Suppressor macrophage treated with lipopolysaccharide for 4 hours (primary cell): Measurements from ENCODE around the gene GPR132.
"Not testable (repeated sequence)": the region's sequence is repeated elsewhere in the genome, so short reads cannot be mapped to it uniquely, and the experiment has no call there.

Source experiments
- DNase-seq: peaks from one replicate; pipeline ENCODE4 v3.0.0-alpha.2; 2020

The GPR132 gene

DNA sequence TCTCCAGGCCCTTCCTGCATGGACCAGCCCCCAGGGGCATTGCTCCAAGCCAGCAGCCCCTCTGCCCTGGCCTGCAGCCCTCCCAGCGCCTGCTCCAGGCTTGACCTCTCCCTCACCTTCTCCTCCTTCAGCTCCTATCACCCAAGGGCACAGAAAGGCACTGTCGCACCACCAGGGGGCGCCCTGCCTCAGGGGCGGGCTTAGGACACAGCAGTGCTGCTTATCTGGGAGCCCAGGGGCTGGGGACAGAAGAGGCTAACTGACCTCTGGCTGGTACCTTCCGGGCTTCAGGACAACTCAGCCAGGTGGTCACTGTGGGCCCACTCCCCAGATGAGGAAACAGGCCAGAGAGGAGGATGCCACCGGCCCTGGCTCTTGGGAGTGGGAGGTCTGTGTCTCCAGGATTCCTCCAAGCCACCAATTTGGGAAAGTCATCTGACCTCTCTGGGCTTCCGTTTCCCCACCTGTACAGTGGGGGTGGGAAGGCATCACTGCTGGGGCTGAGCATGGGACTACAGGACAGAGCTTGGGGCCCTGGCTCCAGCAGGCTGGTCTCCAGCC is 25.3 kb upstream of the GPR132 start:
- DNase-seq: peak; percentile 93

DNA sequence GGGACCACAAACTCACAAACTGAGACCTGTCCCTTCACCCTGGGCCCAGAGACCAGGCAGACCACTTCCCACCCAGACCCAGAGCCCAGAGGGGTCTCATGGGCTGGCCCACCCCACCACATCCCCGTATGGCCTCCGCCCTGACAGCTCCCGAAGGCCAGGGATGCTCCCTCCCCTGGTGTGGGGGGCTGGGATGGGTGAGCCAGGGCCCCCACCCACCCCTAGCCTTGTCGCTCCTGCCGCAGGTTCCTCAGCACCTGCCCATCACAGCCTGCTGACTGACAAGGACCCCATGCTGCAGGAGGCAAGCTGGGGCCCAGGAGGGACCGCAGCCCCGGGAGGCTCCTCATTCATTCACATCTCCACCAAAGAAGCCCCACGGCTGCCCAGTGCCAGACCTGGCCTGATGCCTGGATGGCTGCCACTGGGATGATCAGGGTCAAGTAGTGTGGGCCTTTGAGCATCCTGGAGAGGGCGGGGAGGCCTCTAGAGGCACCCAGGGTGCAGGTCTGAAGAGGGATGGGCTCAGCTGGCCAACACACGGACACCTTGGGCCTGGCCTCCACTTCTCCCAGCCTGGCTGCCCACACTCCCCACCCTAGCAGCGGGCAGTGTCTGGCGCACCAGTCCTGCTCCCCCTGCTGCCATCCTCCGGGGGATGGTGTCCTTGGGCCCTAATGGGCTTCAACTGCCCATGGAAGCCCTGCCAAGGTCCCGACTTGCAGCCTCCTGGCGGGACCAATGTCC is 24.7 kb upstream of the GPR132 start:
- DNase-seq: no peak

DNA sequence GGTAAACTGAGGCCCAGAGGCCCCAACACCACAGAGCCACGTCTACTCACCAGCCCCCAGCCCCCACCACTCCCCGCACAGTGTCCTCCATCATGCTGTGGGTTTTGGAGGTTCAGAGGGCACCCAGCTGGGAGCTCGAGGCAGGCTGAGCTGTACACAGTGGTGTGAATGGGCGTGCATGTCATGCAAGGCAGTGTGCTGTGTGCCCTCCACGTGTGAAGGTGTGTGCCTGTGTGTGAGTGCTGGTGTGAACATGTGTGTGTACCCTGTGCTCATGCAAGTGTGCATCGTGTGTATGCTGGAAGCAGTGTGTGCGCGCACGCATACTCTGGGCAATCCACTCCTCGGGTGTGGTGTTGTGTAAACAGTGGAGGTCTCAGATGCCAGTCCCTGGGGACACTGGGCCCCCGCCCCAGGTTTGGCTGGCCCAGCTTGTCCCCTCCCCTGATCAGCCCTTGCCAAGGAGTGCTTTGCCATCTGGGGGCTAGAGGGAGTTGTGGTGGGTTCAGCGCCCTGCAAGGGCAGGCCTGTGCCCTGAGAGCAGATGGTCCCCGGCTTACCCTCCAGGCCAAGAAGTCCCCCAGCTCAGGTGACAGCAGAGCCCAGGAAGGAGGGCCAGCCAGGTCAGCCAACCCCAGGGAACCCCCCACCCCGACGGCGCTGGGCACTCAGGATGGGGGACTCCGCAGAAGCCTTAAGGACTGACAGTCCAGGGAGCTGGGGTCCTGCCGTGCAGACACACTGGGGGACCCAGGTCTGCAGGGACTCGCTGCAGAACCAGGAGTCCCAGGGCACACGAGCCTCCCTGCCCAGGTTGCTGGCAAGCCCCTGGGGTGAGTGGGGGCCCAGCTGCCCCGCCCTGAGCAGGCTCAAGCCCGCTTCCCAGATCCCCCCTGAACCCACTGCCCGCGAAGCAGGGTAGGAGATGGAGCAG is 23.8 kb upstream of the GPR132 start:
- DNase-seq: no peak

DNA sequence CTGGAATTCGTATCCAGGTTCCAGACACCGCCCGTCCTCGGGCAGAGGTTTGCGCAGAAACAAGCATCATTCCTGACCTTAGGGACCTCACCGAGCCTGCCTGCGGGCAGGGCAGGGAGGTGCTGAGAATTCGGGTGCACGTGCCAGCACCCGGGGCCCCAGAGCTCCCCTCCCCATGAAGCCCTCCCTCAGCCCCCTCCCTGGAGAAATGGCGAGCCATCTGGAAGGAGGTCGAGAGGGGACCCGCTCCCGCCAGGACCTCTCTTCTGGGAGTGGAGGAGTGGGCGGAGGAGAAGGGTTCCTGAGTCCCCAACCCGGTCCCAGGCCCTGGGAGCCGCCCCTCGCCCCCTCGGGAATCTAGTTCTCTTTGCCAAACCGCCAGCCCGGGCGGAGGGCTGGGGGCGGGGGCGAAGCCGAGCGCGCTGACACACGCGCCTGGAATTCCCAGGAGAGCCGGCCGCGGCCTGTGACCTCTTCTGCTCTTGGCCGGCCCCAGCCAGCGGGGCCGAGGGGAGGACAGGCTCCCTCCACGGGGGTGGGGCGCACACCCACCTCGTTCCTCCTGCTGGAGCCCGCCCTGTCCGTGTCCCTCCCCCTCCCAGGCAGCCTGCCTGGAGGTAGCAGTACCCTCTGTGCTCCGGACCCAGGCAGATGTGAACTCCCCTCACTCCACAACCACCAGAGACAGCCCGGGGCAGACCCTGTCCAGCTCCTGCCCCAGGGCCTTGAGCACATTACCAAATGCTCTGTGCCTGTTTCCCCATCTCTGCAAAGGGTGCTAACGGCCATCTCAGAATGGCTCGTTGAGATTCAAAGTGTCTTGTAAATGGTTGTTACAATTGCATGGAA is 23.0 kb upstream of the GPR132 start:
- peak; percentile 57 for DNase-seq

DNA sequence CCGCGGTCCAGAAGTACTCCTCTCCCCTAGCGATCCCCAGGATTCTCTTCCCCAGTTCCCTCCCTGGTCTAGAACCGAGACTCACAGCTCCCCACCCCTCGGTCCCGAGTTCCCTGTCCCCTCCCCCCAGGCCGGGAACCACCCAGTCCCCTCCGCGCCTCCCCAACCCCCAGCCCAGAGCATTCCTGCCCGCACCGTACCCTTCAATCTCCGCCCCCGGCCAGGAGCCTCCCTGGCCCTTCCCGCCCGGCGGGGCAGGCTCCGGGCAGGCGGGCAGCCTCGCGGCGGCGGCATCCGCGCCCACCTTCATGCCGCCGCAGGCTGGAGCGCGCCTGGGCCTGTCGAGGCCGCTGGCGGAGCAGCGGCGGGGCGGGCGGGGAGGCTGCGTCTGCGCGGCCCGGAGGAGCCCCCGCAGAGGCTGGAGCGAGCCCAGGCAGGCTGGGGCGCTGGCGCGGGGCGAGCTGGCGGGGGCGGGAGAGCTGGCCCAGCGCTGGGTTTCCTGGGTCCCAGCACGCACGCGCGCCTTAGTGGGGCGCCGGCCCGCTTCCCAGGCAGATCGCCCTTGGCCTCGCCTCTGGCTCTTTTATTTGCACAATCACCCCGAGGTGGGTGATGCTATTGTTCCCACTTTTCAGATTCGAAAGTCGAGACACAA is 22.2 kb upstream of the GPR132 start:
- DNase-seq: peak; percentile 46

DNA sequence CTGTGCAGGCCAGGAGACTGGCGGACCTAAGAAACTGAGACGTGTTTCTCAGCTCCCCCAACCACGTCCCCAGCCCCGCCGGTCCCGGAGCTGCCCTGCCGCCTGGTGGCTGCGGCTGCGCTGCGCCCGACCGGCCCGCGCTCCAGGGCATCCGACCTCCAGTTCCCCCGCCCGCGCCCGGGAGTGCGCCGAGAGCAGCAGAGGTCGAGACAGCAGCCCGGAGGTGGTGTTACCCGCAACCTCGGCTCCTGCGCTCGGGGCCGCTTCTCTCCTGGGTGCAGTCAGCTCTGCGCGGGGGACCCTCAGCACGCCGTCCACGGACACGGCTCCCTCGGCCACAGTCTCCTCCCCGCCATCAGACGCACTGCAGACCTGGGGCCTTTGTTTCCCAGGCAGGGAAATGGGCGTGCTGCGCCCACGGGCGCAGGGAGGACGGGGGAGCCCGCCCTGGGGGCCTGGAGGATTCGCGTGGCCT is 21.6 kb upstream of the GPR132 start:
- DNase-seq: peak; percentile 93

DNA sequence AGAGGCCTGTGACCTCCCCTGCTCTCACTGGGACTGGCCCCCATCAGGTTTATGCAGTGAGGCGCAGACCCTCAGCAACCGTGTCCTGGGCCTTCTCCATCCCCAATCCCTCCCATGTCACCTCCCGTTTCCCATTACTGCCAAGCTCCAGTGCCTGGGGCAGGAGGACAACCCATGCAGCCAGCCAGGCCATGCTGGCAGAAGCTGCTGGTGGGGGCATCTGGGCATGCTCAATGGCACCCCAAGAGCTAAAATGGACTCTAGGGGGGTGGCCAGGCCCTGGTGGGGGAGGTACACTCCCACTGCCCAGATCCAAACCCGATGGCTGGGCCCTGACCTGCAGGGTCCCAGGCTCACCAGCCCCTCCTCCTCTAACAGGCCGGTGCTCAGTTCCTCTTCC is 20.5 kb upstream of the GPR132 start:
- no peak for DNase-seq

DNA sequence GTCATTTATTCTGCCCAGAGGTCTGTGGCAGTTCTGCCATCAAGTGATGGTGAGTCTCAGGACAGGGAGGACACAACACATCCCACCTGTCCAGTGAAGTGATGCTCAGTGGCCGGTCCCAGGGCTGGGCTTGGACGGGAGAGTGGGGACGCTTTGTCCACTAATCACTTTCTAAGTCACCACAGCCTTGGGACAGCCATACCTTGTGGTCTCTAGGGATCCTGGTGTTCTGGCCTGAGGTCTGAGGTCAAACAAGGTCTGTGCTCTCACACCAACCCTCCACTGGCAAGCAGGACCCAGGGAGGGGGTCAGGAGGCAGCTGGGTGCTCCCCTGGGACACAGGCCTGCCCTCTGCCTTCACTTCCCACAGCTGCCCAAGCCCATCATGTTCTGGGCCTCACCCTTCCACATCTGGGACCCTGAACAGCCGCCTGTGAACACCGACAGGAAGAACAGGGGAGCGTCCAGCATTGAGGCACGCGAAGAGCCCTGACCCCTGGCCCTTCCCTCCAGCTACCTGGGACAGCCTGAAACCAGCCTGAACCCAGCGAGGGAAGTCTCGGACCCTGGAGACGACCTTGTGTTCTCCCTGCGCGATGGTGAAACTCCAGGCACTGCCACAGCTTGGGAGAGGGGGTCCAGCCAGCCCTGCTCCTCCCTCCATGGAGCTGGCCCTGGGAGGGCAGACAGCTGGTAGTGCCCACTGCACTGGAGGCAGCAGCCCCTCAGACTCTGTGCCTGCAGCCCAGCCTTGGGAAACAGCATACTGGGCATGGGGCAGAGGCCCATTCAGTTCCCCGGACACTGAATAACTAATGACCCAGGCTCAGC is 19.7 kb upstream of the GPR132 start:
- DNase-seq: no peak

DNA sequence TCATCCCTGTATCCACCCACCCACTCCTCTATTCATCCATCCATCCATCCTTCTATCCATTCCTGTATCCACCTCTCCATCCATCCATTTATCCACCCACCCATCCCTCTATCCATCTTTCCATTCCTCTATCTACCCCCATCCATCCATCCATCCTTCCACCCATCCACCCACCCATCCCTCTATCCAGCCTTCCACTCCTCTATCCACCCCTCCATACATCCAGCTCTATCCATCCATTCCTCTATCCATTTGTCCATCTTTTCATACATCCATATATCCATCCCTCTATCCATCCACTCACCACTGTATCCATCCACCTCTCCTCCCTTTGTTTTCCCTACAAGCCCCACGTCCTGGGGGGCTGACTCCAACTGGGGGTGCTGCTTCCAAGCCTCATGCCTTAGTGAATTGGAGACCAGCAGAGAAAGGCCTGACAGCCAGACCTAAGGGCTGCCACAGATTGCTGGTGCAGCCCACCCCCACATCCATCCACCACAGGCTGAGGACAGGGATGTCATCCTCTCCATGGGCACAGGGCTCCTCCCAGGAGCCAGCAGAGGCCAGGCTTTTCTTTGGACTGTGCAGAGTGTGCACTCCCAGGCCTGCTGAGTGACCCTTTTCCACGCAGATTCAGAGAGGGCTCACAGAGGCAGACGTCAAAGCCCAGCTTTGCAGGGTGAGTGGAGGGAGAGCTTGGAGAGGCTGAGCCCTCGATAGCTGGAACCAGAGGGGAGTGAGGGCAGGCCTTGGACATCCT is 18.9 kb upstream of the GPR132 start:
- no peak for DNase-seq

DNA sequence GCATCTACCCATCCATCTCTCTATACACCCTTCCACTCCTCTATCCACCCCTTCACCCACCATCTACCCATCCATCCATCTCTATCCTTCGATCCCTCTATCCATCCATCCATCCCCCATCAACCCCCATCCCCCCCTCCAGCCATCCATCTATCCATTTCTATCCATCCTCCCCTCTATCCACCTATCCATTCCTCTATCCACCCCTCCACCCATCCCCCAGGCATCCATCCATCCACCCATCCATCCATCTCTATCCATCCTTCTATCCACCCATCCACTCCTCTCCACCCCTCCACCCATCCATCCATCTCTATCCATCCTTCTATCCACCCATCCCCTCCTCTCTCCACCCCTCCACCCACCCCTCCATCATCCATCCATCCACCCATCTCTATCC is 17.5 kb upstream of the GPR132 start:
- no peak for DNase-seq

DNA sequence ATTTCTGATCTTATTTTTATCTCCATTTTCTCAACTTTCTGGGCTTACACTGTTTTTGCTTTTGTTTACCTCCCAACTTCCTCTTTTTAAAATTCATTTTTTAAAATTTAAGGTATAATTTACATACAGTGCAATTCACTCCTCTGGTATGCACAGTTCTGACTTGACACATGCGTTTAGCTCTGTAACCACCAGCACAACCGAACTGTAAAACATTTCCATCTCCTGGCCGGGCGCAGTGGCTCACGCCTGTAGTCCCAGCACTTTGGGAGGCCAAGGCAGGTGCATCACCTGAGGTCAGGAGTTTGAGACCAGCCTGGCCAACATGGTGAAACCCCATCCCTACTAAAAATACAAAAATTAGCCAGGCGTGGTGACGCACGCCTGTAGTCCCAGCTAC is 16.2 kb upstream of the GPR132 start:
- not testable (repeated sequence) for DNase-seq

DNA sequence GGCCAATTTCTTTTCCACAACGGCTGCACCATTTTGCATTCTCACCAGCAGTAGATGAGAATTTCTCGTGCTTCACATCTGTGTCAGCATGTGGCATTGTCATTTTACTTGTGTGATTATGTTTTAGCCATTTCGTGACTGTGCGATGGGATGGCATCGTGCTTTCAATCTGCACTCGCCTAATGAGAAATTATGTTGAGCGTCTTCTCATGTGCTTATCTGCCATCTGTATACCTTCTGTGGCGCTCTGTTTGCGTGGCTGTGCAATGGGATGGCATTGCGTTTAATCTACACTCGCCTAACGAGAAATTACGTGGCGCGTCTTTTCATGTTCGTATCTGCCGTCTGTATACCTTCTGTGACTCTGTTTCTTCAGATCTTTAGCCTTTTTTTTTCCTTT is 14.9 kb upstream of the GPR132 start:
- no peak for DNase-seq

DNA sequence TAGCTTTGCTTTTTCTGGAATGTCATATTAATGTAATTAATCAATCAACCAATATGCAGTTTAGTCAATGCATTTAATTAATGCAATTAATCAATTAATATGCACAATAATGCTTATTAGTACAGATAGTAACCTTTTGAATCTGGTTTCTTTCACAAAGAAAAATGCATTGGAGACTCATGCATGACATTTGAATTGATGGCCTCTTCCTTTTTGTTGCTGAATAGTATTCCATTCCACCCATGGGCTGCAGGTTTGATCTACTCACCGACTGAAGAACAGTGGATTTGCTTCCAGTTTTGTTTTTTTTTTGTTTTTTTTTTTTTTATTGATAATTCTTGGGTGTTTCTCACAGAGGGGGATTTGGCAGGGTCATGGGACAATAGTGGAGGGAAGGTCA is 13.1 kb upstream of the GPR132 start:
- DNase-seq: no peak

DNA sequence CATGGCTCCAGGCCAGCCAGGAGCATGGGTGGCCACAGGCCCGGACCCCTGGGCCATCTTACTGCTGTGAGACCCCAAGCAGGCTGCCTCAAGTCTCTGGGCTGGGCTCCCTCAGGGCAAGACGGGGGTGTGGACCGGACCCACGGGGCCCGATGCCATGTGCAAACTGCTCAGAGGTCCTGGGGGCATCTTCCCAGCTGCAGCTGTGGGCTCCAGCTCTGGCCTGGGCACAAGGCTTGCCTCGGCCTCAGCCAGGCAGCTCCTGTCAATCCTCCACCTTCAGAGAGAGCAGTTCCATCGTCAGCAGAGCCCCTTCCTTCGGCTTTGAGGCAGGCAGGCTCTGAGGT is 12.4 kb upstream of the GPR132 start:
- DNase-seq: no peak

DNA sequence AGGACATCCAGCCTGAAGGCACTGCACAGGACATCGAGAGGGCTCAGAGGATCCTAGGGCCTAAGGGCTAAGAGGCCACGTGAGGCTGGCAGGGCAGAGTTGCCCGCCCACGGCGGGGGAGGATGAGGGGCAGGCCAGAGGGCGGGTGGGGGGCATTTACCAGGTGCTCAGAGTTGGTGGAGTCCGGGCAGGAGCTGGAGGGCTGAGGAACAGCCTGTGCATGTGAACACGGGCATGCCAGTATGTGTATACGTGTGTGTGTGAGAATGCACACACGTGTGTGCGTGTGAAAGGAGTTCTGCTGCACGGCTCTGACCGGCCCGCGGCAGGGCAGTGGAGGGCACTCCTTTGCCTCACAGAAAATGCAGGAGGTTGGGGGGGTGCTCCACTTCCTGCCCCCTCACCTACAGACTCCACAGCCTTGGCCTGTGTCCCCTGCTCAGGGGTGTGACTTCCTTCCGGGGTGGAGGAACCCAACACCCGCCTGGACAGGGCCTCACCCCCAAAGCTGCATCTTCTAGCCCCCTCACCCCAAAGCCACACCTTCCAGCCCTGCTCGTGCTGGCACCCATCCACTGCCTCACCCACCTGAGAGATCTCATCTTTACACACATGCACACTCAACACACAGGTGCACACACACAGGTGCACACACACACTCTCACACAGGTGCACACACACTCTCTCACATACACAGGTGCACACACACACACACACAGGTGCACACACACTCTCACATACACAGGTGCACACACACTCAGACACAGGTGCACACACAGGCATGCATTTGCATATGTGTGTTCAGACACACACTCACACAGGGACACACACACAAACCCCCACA is 11.8 kb upstream of the GPR132 start:
- no peak for DNase-seq

DNA sequence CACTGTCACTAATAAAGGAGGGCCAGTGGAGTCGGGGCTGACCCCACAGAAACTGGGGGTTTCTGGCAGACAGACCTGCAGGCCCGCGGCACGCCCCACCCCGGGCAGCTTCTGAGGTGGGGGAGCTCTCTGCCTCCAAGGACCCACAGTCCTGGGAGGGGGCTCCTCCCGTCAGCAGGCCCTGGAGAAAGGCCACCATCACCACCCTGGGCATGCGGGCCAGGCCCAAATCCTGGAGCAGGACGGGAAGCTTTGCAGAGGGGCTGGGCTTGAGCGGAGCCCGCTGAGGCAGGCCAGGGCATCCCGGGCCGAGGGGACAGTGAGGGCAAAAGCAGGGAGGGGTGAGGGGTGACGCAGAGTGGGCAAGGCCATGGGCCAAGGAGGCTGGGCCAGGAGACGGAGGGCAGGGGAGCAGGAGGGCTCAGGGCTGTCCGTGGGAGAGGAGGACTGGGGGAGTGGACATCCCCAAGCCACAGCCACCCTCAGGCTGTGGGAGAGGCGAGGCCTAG is 11.1 kb upstream of the GPR132 start:
- DNase-seq: no peak

DNA sequence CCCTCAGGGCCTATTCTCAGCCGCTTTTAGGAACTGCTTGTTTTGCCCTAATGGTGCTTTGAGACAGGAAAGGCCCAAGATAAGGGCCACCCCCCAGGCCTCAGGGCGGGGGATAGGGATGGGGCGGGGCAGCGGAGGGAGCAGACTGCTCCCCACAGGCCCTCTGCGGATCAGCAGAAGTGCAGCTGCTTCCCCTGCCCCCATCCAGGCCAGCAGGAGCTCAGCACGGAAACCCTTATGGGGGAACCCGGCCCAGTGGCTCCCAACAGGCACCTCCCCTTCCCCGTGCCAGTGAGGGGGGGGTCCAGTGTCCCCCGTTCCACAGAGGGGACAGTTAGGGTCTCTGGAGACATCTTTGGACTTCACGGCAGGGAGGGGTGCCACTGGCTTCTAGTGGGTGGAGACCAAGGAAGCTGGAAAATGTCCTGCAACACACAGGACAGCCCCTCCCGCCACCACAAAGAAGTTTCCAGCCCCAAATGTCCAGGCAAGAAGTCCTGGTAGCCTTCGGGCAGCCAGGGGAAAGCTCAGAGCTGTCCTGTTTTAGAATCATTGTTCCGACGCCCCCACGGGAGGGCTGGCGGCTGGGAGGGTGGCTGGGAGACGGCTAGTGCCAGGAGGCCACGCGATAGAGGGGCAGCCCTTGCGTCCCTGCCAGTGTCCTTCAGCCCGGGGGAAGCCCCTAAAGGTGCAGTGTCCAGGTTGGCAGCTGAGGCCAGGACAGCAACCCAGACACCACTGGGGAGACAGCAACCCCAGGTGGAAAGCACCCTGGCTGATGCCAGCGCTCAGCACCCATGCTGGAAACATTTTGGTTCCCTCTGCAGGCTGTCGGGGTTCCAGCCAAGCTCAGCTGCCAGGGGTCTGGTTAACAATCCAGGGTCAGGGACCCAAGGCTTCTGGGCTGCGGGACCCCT is 10.4 kb upstream of the GPR132 start:
- peak; percentile 74 for DNase-seq

DNA sequence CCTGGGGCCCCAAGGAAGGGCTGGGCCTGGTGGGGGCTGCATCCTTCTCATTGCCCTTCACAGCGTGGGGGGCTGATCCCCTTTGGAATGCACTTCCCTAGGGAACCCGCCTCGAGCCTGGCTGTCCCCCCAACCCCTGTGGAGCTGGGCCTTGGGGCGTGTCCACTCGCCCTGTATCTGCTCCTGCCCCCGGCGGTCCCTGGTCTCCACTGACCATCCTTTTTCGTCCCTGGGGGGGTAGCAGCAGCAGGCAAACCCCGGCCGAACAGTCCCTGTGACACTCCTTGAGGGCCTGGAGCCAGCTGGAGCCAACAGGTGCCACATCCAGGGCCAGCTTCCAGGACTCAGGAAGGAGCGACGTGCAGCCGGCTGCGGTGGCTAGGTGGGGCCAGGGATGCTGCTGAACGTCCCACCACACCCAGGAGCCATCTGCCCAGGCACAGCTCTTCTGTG is 9.4 kb upstream of the GPR132 start:
- no peak for DNase-seq
